ENCODE data around the gene AZI2. TPM values are rescaled to one million over a fixed set of nuclear protein-coding genes. Genes with fewer than 3 reads are reported as not detected.

AZI2 gene
- total and polyA plus RNA-seq, 9 of the 15 experiments (the other 6 are each of a cell fraction or from before 2014, with no cell fraction given): 28.5 to 96.3 (median 70.2) TPM

DNA sequence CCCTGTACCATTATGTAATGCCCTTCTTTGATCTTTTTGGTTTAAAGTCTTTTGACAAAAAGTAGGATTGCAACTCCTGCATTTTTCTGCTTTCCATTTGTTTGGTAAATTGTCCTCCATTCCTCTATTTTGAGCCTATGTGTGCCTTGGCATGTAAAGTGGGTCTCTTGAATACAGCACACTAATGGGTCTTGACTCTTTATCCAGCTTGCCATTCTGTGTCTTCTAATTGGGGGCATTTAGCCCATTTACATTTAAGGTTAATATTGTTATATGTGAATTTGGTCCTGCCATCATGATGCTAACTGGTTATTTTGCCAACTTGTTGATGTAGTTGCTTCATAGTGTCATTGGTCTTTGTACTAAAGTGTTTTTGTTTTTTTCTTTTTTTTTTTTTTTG is 74.8 kb downstream of the AZI2 start (continued):
- TF ChIP-seq, protein P1, sequence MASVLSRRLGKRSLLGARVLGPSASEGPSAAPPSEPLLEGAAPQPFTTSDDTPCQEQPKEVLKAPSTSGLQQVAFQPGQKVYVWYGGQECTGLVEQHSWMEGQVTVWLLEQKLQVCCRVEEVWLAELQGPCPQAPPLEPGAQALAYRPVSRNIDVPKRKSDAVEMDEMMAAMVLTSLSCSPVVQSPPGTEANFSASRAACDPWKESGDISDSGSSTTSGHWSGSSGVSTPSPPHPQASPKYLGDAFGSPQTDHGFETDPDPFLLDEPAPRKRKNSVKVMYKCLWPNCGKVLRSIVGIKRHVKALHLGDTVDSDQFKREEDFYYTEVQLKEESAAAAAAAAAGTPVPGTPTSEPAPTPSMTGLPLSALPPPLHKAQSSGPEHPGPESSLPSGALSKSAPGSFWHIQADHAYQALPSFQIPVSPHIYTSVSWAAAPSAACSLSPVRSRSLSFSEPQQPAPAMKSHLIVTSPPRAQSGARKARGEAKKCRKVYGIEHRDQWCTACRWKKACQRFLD (CRISPR knock-in tag; IDR thresholded peaks at IDR 0.05): no peak

Other genes starting within 250 kb of the AZI2 start
- 15.9 and 18.0 TPM in 2 replicates for gene CMC1, start 107.2 kb downstream of the AZI2 start, total RNA-seq (2014; rRNA removed)
- gene CMC1, start 107.2 kb downstream of the AZI2 start, total RNA-seq (2014; rRNA removed; fragmentation: Illumina TruSeq; extraction: Trizol): 52.9 and 57.6 TPM in 2 replicates
- gene CMC1, start 107.2 kb downstream of the AZI2 start, total RNA-seq (2015; rRNA removed; fragmentation: Illumina TruSeq; extraction: Trizol): 35.6 and 40.3 TPM in 2 replicates
- 38.8 and 42.9 TPM in 2 replicates for gene CMC1, start 107.2 kb downstream of the AZI2 start, total RNA-seq (2021)
- 58.5 and 74.6 TPM in 2 replicates for gene CMC1, start 107.2 kb downstream of the AZI2 start, polyA plus RNA-seq (2011; rRNA removed)
- gene CMC1, start 107.2 kb downstream of the AZI2 start, polyA plus RNA-seq (2014; fragmentation: Illumina TruSeq; extraction: Trizol): 19.8 and 44.7 TPM in 2 replicates
- gene CMC1, start 107.2 kb downstream of the AZI2 start, polyA plus RNA-seq (2014; fragmentation: Nextera tagmentation; extraction: Ambion mirVana): 10 to 100 TPM; 48.9 to 56.8 TPM
- 50.9 and 59.0 TPM in 2 replicates for gene CMC1, start 107.2 kb downstream of the AZI2 start, polyA plus RNA-seq (2014; rRNA removed)
- 0.24 and 0.77 TPM in 2 replicates for gene ZCWPW2, start 103 bp downstream of the AZI2 start, total RNA-seq (2014; rRNA removed)
- 0.13 and 0.44 TPM in 2 replicates for gene ZCWPW2, start 103 bp downstream of the AZI2 start, total RNA-seq (2014; rRNA removed; fragmentation: Illumina TruSeq; extraction: Trizol)
- 0.22 and 0.41 TPM in 2 replicates for gene ZCWPW2, start 103 bp downstream of the AZI2 start, total RNA-seq (2015; rRNA removed; fragmentation: Illumina TruSeq; extraction: Trizol)
- 0.47 and 0.60 TPM in 2 replicates for gene ZCWPW2, start 103 bp downstream of the AZI2 start, total RNA-seq (2021)
- 0.24 and 0.60 TPM in 2 replicates for gene ZCWPW2, start 103 bp downstream of the AZI2 start, polyA plus RNA-seq (2011; rRNA removed)
- gene ZCWPW2, start 103 bp downstream of the AZI2 start, polyA plus RNA-seq (2014; fragmentation: Illumina TruSeq; extraction: Trizol): 0.10 TPM in 2 replicates
- under 1 TPM; 0.62 to 0.73 TPM for gene ZCWPW2, start 103 bp downstream of the AZI2 start, polyA plus RNA-seq (2014; fragmentation: Nextera tagmentation; extraction: Ambion mirVana)
- gene ZCWPW2, start 103 bp downstream of the AZI2 start, polyA plus RNA-seq (2014; rRNA removed): 0.15 and 0.40 TPM in 2 replicates

All from K562 (cell line).